Tibial nerve (tissue), 3 donors: ENCODE data around the gene SLC35F3.

Source experiments
- CTCF ChIP-seq, 5 experiments: fragments of 200-600 bp in 3 of 5; fragments of 450-650 bp in 2 of 5; sonication (generic) in 3 of 5; IDR thresholded peaks; one replicate each; pipeline ENCODE4 v1.5.1; 2016 to 2019; ENCODE audit warnings: antibody characterized with exemption in 5 of 5, mild to moderate bottlenecking in 3 of 5, moderate library complexity in 2 of 5
- POLR2A ChIP-seq, 2 donors: fragments of 450-650 bp; IDR thresholded peaks; one replicate each; pipeline ENCODE4 v1.6.1; 2017; ENCODE audit warnings: antibody characterized with exemption in 2 of 2, mild to moderate bottlenecking in 2 of 2, moderate library complexity in 2 of 2

- TF ChIP-seq POLR2A (IDR thresholded peaks at IDR 0.05) (no peak), CTCF (IDR thresholded peaks at IDR 0.05) (no peak)
Measured at GRCh38 chr1:234280500-234280899, 376.0 kb downstream of the SLC35F3 start.
